GM21723 (cell line): ENCODE data around the gene ACADM.
"Not testable (repeated sequence)": the region's sequence is repeated elsewhere in the genome, so short reads cannot be mapped to it uniquely, and the experiment has no call there.

Experiments used
- ATAC-seq: cut with Tn5 transposase; IDR thresholded peaks from one replicate; pipeline ENCODE4 v1.9.1; 2021; ENCODE audit warnings: mild to moderate bottlenecking, moderate library complexity; ENCODE audit not compliant: unreplicated experiment

Gene ACADM

GRCh38 chr1:75791022-75791421 lies 66.5 kb downstream of the ACADM start:
- no peak for ATAC-seq

- no peak for ATAC-seq
Observed at GRCh38 chr1:75792091-75792490, 67.6 kb downstream of the ACADM start.

DNA sequence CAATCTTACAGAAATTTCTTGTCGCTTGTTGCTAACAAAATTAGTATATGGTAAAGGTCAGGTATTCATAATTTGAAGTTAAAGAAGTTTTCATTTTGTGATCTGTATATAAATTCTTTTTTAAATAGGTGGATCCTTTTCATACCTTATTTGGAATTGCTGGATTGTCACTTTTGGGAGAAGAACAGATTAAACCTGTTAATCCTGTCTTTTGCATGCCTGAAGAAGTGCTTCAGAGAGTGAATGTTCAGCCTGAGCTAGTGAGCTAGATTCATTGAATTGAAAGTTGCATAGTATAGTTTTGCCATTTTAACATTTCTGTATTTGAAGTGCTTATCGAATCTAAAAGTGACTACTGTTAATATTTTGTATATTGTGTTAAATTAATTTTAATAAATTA lies 69.9 kb downstream of the ACADM start:
- ATAC-seq, result no peak

DNA sequence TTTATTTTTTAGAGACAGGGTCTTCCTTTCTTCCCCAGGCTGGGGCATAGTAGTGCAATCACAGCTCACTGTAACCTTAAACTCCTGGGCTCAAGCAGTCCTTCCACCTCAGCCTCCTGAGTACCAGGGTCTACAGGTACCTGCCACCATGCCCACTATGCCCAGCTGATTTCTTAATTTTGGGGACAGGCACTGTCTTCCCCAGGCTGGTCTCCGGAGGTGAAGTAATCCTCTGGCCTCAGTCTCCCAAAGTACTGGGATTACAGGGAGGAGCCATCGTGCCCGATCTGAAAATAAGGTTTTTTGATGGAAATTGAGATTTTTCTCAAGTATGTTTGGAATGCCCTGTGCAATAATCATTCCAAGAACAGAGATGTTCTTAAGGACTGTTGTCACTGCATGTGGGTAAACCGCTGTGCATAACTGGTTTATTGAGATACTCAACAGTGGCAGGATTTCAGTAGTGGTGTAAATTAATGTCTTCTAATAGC lies 71.2 kb downstream of the ACADM start:
- no peak for ATAC-seq

GRCh38 chr1:75796376-75797272 lies 72.1 kb downstream of the ACADM start, which contains the start of gene MSH4:
Gene MSH4, plus strand, starts transcription at chr1:75796882. Its CDS starts 104 bp downstream, at chr1:75796986.
- ATAC-seq, result no peak

- ATAC-seq, result no peak
Observed at GRCh38 chr1:75797273-75797588, 72.7 kb downstream of the ACADM start.

GRCh38 chr1:75797606-75798216 lies 73.2 kb downstream of the ACADM start:
- ATAC-seq, result no peak

DNA sequence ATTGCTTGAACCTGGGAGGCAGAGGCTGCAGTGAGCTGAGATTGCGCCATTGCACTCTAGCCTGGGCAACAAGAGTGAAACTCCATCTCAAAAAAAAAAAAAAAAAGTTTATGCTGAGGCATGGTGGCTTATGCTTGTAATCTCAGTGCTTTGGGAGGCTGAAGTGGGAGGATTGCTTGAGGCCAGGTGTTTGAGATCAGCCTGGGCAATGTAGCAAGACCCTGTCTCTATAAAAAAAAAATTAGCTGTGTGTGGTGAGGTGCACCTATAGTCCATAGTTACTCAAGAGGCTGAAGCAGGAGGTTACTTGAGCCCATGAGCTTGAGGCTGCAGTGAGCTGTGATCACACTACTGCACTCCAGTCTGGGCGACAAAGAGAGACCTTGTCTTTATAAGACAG lies 77.0 kb downstream of the ACADM start:
- not testable (repeated sequence) for ATAC-seq

DNA sequence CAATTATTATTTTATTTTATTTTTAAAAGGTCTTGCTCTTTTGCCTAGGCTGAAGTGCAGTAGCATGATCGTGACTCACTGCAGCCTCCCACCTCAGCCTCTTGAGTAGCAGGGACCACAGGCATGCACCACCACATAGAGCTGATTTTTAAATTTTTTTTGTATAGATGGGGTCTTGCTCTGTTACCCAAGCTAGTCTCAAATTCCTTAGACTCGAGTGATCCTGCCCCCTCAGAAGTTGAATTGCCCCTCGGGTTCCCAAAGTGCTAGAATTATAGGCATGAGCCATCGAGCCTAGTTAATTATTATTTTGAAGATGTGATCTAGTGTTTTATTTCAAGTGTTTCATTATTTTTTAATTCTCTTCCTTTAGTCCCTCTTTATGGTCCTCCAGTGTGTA lies 84.4 kb downstream of the ACADM start:
- no peak for ATAC-seq

DNA sequence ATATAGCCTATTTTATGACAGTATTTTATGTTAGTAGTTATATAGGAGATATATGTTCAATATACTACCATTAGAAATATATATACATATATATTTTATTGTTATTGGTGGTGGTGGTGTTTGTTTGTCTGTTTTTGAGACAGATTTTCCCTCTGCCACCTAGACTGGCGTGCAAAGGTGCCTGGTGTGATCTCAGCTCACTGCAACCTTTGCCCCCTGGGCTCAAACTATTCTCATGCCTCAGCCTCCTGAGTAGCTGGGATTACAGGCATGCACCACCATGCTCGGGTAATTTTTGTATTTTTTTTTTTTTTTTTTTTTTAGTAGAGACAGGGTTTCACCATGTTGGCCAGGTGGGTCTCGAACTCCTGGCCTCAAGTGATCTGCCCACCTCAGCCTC lies 85.6 kb downstream of the ACADM start:
- ATAC-seq, result not testable (repeated sequence)

DNA sequence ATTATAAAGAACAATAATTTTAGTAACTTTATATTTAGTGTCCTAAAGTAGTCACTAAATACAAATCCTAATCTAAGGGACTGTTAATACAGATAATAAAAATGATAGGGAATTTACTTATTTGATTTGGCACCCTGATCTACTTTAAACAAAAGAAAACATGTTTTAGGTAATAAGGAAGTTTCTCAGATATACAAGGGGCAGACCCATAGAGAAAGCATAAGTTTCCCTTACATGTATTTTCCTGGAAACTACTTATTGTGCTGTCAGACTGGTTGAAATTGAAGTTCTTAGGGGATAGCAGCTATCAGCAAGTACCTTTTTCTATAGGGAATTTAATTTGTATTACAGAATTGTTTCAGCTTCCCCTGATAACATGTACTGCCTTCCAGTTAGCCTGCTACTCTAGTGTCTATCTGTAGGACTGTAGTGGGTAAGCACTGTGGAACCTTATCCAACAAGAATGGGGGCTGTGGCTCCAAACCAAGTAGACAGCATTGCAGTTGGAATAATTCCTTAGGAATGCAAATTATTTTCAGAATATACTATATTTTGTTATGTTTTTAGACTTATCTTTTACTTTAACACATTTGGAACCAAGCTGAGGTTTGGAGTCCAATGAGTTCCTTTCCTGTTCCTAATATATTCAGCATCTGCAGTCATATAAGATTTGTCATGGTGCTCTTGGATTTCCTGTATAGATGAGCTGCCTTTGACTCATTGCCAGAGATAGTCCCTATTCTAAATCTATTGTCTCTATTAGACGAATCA lies 86.9 kb downstream of the ACADM start:
- no peak for ATAC-seq

DNA sequence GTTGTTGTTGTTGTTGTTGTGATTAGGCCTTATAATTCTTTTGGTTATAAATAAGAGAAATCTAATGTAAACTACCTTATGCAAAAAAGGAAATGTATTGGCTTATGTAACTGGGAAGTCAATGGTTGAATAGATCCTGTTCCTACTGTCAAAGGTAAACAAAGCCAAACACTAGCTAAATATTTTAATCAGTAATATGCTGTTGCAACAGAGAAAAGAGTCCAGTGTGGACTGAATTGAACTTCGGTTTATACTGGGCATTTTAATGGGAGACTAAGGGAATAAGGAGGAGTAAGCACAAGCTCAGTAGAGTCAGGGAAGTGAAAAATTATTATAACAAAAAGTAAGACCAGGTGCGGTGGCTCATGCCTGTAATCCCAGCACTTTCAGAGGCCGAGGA lies 87.6 kb downstream of the ACADM start:
- ATAC-seq, result no peak
